HCT116 (cell line): ENCODE results near the gene CCDC138. TPM values are rescaled to one million over a fixed set of nuclear protein-coding genes. Genes with fewer than 3 reads are reported as not detected.

Source experiments
- ATAC-seq: fragments of 200-7000 bp; cut with Tn5 transposase; 2 replicates; pipeline ENCODE4 v1.9.1; 2020; ENCODE audit warnings: mild to moderate bottlenecking, moderate library complexity
- BruUV-seq: library from RNA; stranded (reverse); fragments of 400-500 nt; replicated peaks from 2 replicates; lab custom pipeline; 2021; lab: Mats Ljungman, UMichigan
- CTCF ChIA-PET: fragments of 300-600 bp; sonication (Branson Sonifier 250); formaldehyde crosslinking; loops from one replicate; lab custom pipeline; 2021; ENCODE audit warnings: antibody characterized with exemption; lab: Charles Lee
- POLR2A ChIA-PET: fragments of 300-600, 350-600 bp; sonication (Branson Sonifier 250); formaldehyde crosslinking; loops from one replicate; lab custom pipeline; 2021; ENCODE audit warnings: antibody characterized with exemption; lab: Charles Lee
- RAD21 ChIA-PET, 2 experiments: fragments of 300-600 bp; sonication (Branson Sonifier 250); formaldehyde crosslinking; loops; one replicate each; lab custom pipeline; 2023; ENCODE audit warnings: low total read pairs in 2 of 2; ENCODE audit not compliant: uncharacterized antibody in 2 of 2, unreplicated experiment in 2 of 2, low non-redundant PET in 1 of 2; lab: Charles Lee
- DNase-seq: peaks from one replicate; pipeline ENCODE4 v3.0.0-alpha.2; 2010; ENCODE audit warnings: low read depth, low spot score
- H2AFZ ChIP-seq: fragments of 200-600 bp; shearing (Covaris generic), sonication (generic); 2 replicates; pipeline ENCODE4 v1.6.1; 2017; ENCODE audit warnings: low read depth, mixed run types, mixed read lengths, antibody characterized with exemption, low read length; ENCODE audit not compliant: poor library complexity, severe bottlenecking
- H3K27ac ChIP-seq: 2 replicates; pipeline ENCODE4 v1.5.1; 2012; ENCODE audit warnings: low read depth, low read length
- H3K27me3 ChIP-seq: fragments of 200-600 bp; sonication (generic); 2 replicates; pipeline ENCODE4 v1.6.1; 2016; ENCODE audit warnings: mixed run types, low read length, mixed read lengths; ENCODE audit not compliant: insufficient read depth
- H3K36me3 ChIP-seq, 2 experiments: fragments of 200-500 bp in 1 of 2; fragments of 200-600 bp in 1 of 2; sonication (Bioruptor generic) in 1 of 2; sonication (generic) in 1 of 2; 2 replicates each; pipeline versions ENCODE4 v1.5.1 to v1.6.1; 2014 to 2016; ENCODE audit warnings: low read length in 2 of 2, inconsistent platforms in 1 of 2, mixed read lengths in 1 of 2, mixed run types in 1 of 2; ENCODE audit not compliant: insufficient read depth in 2 of 2, control insufficient read depth in 1 of 2
- H3K4me1 ChIP-seq, 2 experiments: fragments of 200-600 bp in 1 of 2; sonication (generic) in 1 of 2; 2 replicates each; pipeline versions ENCODE4 v1.5.1 to v1.6.1; 2012 to 2017; ENCODE audit warnings: low read length in 2 of 2, inconsistent platforms in 1 of 2, mild to moderate bottlenecking in 1 of 2, mixed read lengths in 1 of 2, mixed run types in 1 of 2, moderate library complexity in 1 of 2; ENCODE audit not compliant: insufficient read depth in 2 of 2, control insufficient read depth in 1 of 2
- H3K4me2 ChIP-seq: fragments of 200-600 bp; sonication (generic); 2 replicates; pipeline ENCODE4 v1.6.1; 2017; ENCODE audit warnings: mixed run types, low read length, mixed read lengths
- H3K4me3 ChIP-seq, 2 experiments: fragments of 200-600 bp in 1 of 2; sonication (generic) in 1 of 2; replicated peaks in 1 of 2; 2 replicates each; pipeline ENCODE4 v1.5.1; 2011 to 2016; ENCODE audit warnings: low read length in 2 of 2, control low read depth in 1 of 2, low read depth in 1 of 2, mild to moderate bottlenecking in 1 of 2, mixed read lengths in 1 of 2, mixed run types in 1 of 2
- H3K79me2 ChIP-seq: fragments of 200-600 bp; sonication (generic); 2 replicates; pipeline ENCODE4 v1.6.1; 2017; ENCODE audit warnings: mild to moderate bottlenecking, mixed run types, low read length, moderate library complexity, mixed read lengths; ENCODE audit not compliant: insufficient read depth
- H3K9ac ChIP-seq: fragments of 200-600 bp; sonication (generic); 2 replicates; pipeline ENCODE4 v1.6.1; 2016; ENCODE audit warnings: low read length, mixed read lengths
- H3K9me2 ChIP-seq: fragments of 200-600 bp; sonication (generic), shearing (Covaris generic); 2 replicates; pipeline ENCODE4 v1.6.1; 2017; ENCODE audit warnings: mixed run types, mild to moderate bottlenecking, moderate library complexity; ENCODE audit not compliant: insufficient read depth
- H3K9me3 ChIP-seq, 2 experiments: fragments of 200-500 bp in 1 of 2; fragments of 200-600 bp in 1 of 2; sonication (Bioruptor generic) in 1 of 2; sonication (generic) in 1 of 2; 2 replicates each; pipeline ENCODE4 v1.6.1; 2014 to 2017; ENCODE audit warnings: low read length in 2 of 2, mixed read lengths in 2 of 2, inconsistent platforms in 1 of 2, low read depth in 1 of 2, mild to moderate bottlenecking in 1 of 2, mixed run types in 1 of 2, moderate library complexity in 1 of 2; ENCODE audit not compliant: control insufficient read depth in 1 of 2, insufficient read depth in 1 of 2
- H4K20me1 ChIP-seq: fragments of 200-600 bp; sonication (generic), shearing (Covaris generic); 2 replicates; pipeline ENCODE4 v1.6.1; 2017; ENCODE audit warnings: mixed run types, mild to moderate bottlenecking, moderate library complexity; ENCODE audit not compliant: insufficient read depth
- CTCF ChIP-seq, 3 experiments: fragments of 200-600 bp in 1 of 3; sonication (generic) in 1 of 3; IDR thresholded peaks in 2 of 3; conservative IDR thresholded peaks in 1 of 3; 2 replicates each; pipeline ENCODE4 v1.5.1; 2012 to 2017; ENCODE audit warnings: low read depth in 2 of 3, low read length in 2 of 3, antibody characterized with exemption in 1 of 3, borderline replicate concordance in 1 of 3, control low read depth in 1 of 3, mild to moderate bottlenecking in 1 of 3, mixed read lengths in 1 of 3, mixed run types in 1 of 3, moderate library complexity in 1 of 3; ENCODE audit not compliant: insufficient read depth in 1 of 3
- EGR1 ChIP-seq: IDR thresholded peaks from 2 replicates; pipeline ENCODE4 v1.6.1; 2012; ENCODE audit warnings: low read depth
- POLR2AphosphoS5 ChIP-seq: IDR thresholded peaks from 2 replicates; pipeline ENCODE4 v1.6.1; 2011; ENCODE audit warnings: mild to moderate bottlenecking, low read depth, low read length, moderate library complexity
- ZNF274 ChIP-seq: fragments of 200-500 bp; sonication (Bioruptor generic); IDR thresholded peaks from 2 replicates; pipeline ENCODE4 v1.6.1; 2014; ENCODE audit warnings: mild to moderate bottlenecking, low read depth, low read length, inconsistent platforms
- intact Hi-C: fragments of 100-400 bp; cut with micrococcal nuclease; formaldehyde crosslinking; loops from 2 replicates; pipeline ENCODE4 v1.10.0; 2022
- total RNA-seq: library from RNA; stranded (reverse); gene quantifications from one replicate; pipeline ENCODE4 v1.2.1, GENCODE V29; 2021; ENCODE audit not compliant: unreplicated experiment

The CCDC138 gene
- total RNA-seq, 1 experiment from 2014 or later, result 13.4 TPM

- intact Hi-C loops, result no loop called here
- ChIA-PET POLR2A (no interaction called here), CTCF (no interaction called here), RAD21 (no interaction called here)
- DNase-seq (no peak), ATAC-seq (no peak)
- Histone ChIP-seq H3K4me2 (no peak overlapping the region), H3K4me1 (no peaks in the 10 kb centered on the region), H3K4me3 (no peak overlapping the region), H4K20me1 (no peaks in the 10 kb centered on the region), H3K79me2 (no peaks in the 10 kb centered on the region), H3K27me3 (no peaks in the 10 kb centered on the region), H3K9me3 (0 out of 4 replicates have a peak, but pooled peaks cover 0 to 6% of the 10 kb centered on the region in 2 experiments), H3K9ac (no peak overlapping the region), H2AFZ (no peak overlapping the region), H3K36me3 (no peaks in the 10 kb centered on the region; a peak in 1 of 4 replicates), H3K9me2 (no peaks in the 10 kb centered on the region), H3K27ac (no peak overlapping the region)
- no TSS peak for BruUV-seq
- TF ChIP-seq EGR1 (no peak), POLR2AphosphoS5 (no peak), CTCF (IDR thresholded peaks at IDR 0.05 in 2 of 3, conservative IDR thresholded peaks at IDR 0.05 in 1 of 3; ENCODE audit: borderline replicate concordance in 1 of 3, insufficient read depth in 1 of 3, low read depth in 2 of 3, low read length in 2 of 3) (peak in 1 of 3 experiments; percentile 28; a peak in 1 of 6 replicates)
Observed at GRCh38 chr2:108877506-108877905, 90.9 kb downstream of the CCDC138 start.

GRCh38 chr2:108878276-108878675 is 91.7 kb downstream of the CCDC138 start:
- Histone ChIP-seq H3K36me3 (no peaks in the 10 kb centered on the region; a peak in 1 of 4 replicates), H3K4me1 (no peaks in the 10 kb centered on the region), H3K79me2 (no peaks in the 10 kb centered on the region), H4K20me1 (no peaks in the 10 kb centered on the region), H3K27ac (no peak overlapping the region), H3K9me3 (0 out of 4 replicates have a peak, but pooled peaks cover 0 to 6% of the 10 kb centered on the region in 2 experiments), H3K9me2 (no peaks in the 10 kb centered on the region), H3K4me2 (no peak overlapping the region), H2AFZ (no peak overlapping the region), H3K9ac (no peak overlapping the region), H3K4me3 (no peak overlapping the region), H3K27me3 (no peaks in the 10 kb centered on the region)
- RAD21 ChIA-PET, result no interaction called here
- no peak for DNase-seq
- BruUV-seq, result no TSS peak
- POLR2A ChIA-PET, result no interaction called here
- CTCF ChIA-PET, result no interaction called here
- intact Hi-C loops, result no loop called here
- no peak for ATAC-seq
- TF ChIP-seq ZNF274, result no peak
